Stimulated activated CD4-positive, alpha-beta T cell treated with anti-CD3 and anti-CD28 coated beads, TNF-alpha, amount 100 ng/mL, for 48 hours (primary cell): ENCODE data around the gene CMIP.

Experiments used
- DNase-seq, 3 donors: peaks; one replicate each; pipeline ENCODE4 v3.0.0-alpha.2; 2020; ENCODE audit warnings: low read depth in 3 of 3

CMIP gene

DNA sequence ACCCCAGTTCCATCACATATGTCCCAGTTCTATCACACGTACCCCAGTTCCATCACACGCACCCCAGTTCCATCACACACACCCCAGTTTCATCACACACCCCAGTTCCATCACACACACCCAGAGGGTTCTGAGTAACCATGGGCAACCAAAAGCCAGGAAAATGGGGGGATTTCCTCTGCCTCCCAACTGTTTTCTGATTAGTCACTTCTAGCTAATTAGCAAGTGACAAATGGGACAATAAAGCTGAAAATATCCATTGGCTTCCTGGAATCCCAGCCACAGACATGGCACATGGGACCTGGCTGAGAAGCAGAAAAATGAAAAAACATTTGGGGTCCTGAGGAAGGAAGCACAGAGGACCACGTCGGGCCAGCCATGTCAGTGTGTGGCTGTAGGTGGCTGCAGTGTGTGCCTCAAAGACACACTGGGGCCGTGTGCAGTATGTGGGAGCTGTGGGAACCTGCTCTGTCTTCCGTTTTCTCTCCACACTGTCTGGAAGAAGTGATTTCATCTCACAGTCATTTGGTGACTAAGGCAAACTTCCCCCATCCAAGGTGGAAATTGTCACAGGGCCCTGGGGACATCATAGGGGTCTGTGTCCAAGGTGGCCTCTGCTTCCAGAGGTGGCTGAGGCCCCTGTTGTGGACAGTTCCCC lies 106.7 kb downstream of the CMIP start:
- no peak for DNase-seq

DNA sequence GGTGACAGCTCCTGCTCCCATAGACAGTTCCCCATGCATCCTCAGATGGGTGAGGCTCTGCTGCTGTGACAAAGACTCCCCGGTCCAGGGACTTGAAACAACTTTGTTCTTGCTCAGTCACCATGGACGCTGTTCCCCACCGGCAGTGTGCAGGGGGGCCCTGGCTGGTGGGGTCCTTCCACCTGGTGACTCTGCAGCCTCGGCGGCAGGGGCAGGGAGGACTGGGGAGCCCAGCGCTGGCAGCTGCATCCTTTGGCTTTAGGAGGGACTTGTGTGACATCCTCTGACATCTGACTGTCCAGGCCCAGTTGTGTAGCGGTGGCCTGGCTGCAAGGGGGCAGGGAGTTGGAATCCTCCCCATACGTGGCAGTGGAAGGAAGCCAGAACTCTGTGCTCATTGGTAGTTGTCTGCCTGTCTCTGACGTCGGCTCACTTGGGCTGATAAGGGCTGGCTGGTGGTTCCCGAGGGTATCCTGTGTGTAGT lies 107.3 kb downstream of the CMIP start:
- DNase-seq: no peak

DNA sequence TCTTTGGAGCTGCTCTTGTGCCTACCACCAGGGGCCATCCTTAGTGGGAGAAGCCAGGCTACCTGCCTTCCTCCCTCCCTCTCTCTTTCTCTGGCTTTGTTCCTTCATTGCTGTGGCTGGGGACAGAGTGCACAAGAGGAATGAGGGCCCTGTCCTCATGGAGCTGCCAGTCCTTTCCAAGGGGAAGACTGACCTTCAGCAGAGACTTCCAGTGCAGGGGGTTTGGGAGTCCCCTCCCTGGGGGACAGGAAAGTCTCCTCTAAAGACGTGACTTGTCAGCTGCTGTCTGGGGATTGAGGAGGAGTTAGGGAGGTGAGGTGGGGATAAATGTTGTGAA lies 108.1 kb downstream of the CMIP start:
- no peak for DNase-seq

DNA sequence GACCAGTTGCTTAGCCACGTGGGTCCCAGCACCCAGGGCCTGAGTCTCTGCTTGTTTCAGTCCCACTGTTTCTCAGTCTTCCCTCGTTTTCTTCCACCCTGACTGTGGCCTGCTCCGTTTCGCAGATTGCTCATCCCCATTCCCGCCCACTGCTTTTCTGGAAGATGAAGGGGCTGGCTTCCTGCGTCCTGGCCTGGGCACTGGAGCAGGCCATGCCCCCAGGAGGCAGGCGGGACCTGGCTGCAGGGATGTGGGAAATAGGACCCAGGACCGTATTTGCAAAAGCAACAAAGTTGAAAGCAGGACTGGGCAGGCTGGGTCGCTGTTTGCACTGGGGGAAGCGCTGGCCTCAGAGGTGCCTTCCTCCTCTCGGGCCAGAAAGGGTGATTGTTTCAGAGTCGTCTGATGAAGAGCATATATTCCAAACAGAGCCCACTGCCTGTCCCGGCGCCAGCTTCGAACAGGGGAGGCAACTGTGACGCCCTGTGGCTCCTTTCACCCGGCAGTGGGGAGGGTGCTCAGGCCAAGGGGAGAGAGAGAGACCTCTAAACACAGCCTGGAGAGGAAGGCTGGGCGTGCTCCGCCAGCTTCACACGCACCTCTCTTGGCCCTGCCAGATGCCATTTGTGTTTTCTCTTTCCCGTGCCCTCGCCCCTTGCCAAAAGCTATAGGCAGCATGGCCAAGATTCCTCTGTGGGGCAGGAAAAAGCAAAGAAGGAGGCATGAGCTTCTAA lies 108.6 kb downstream of the CMIP start:
- no peak for DNase-seq

DNA sequence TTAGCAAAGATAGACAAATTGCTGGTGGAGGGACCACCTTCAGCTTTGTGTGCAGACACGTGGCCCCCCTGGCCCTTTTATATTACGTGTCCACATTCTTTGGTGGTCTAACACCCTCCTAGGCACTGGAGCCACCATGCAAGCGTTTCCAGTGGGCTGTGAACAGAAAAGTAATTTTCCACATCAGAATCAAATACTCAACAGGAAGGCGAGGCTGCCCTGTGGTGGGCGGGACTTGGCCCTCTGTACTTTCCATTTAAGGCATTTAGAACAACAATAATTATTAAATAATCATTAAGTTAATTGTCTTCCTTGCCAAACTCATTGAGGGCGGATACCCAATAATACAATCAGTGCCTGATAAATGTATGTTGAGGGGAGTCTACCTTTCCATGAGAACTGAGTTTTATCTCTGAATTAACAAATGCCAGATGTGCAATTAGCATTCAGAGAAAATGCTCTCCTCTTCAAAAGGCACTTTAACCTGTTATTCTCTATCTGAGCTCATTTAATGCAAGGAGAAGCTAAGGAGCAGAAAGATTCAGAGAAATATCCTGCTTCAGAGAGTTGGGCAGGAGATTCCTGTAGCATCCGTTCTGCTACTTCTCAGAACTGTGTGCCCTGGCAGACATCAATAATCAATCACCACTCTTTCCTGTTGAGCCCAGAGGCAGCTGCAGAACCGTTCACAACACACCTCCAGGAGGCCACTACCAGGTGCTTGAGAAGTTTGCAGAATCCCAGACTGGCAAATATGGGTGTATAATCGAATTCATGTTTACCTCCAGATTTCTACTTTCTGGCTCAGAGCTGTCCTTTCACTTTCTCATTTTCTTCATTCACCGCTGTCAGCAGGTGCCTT lies 109.4 kb downstream of the CMIP start:
- DNase-seq: no peak

DNA sequence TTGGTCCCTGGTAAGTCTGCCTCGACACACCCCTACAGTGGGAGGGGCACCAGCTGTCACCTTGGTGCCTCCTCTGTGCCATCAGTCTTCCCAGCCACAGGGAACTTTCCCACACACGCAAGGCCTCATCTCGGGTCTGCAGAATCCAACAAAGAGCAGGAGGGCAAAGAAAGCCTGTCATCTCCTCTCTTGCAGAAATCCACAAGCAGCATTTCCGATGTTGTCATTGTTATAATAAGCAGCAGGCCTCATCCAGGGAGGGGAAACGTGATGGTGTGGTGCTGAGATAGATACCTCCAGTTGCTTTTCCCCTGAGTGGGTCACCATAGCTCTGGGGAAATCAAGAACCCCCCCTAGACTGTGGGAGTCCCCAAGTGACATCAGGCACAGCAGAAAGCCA lies 110.4 kb downstream of the CMIP start:
- no peak for DNase-seq

DNA sequence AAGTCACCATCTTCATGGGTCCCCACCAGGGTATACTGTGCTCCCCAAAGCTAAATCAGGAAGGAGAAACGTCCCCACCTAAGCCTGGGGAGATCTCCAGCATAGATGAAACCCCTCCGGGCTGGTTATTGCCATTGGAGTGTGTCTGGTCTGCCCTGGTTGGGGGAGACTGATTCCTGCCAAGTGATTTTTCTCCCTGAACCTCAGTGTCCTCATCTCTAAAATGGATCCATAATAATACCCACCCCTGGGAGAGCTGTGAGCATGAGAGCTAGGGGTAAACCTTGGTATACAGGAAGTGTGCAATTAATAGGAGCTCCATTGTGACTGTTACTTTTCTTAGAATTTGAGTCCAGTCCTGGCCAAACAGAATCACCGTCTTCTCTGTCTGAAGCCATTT lies 111.1 kb downstream of the CMIP start:
- no peak for DNase-seq

DNA sequence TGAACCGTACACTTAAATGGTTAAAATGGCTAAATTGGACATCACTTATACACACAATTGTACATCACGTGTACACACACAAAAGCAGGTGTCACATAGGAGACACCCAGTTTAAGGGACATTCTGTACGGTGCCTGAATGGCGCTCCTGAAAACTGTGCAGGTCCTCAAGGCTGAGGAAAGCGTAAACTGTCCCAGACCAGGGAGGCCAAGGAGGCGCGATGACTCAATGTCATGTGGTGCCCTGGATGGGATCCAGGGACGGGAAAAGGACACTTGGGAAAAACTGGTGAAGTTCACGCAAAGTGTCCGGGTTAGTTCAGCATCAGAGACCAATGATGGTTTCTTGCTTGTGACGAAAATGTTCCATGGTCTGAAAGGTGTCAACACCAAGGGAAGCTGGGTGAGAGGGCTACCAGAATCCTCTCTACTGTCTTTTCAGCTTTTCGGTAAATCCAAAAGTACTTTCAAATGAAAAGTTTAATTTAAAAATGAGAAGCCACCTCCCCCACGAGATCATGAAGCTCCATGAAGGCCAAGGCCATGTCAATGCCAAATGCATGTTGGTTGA lies 112.2 kb downstream of the CMIP start:
- no peak for DNase-seq

DNA sequence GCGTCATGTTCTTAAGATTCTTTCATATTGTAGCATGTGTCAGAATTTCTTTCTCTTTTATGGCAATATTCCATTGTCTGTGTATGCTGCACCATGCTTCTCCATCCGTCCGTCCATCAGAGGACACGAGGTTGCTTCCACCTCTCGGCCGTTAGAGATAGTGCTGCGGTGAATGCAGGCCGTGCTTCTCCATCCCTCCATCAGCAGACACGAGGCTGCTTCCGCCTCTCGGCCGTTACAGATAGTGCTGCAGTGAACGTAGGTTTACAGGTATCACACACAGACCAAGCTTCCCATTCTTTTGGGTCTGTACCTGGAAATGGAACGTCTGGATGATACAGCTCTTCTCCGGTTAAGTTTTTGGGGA lies 113.5 kb downstream of the CMIP start:
- DNase-seq: no peak

DNA sequence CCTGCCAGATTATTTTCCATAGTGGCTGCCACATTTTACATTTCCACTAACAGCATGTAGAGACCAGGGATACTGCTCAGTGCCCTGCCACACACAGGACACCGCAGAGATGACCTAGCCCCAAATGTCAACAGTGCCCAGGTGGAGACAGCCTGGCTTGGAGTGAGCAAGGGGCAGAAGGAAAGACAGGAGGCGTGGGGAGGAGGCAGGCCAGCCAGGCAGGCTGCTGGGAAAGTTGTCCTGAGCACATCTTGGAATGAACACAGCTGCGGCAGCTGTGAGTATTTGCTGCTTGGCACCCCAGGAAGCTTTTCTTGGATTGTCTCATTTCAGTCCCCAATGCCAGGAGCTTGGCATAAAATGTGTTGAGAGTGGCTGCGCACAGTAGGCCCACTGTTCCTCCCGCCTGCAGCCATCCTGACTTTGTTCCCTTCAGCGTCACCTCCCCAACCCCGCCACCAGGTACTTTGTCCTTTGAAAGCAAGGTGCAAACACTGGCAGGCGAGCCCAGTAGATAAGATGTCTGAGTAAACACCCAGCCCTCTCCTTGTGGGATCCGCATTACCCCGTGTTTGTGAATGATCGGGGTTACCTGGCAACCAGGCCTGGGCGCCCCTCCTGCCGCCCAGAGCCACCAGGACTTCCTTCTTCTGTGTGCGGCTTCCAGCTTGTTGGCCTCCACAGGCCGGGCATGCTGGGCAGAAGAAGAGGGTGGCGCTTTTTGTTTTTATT lies 114.0 kb downstream of the CMIP start:
- DNase-seq: no peak

DNA sequence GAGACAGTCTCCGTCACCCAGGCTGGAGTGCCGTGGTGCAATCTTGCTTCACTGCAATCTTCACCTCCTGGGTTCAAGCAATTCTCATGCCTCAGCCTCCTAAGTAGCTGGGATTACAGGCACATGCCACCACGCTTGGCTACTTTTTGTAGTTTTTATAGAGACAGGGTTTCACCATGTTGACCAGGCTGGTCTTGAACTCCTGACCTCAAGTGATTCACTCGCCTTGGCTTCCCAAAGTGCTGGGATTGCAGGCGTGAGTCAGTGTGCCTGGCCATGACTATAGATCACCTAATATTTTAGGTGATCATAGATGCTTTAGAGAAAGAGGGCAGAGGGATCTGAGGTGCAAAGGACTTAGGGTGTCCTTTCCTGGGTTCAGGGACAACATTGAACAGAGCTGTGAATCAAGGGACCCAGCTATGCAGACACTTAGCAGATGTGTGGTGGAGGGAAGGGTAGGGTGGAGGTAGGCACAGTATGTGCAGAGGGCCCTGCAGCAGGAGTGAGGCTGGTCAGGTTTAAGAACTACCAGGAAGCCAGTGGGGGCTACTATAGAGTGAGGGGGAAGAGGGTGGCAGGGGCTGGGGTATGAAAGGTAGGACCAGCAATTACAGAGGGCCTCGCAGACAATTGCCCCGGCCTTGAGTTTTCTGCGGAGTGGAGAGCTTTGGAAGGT lies 116.5 kb downstream of the CMIP start:
- DNase-seq: no peak

DNA sequence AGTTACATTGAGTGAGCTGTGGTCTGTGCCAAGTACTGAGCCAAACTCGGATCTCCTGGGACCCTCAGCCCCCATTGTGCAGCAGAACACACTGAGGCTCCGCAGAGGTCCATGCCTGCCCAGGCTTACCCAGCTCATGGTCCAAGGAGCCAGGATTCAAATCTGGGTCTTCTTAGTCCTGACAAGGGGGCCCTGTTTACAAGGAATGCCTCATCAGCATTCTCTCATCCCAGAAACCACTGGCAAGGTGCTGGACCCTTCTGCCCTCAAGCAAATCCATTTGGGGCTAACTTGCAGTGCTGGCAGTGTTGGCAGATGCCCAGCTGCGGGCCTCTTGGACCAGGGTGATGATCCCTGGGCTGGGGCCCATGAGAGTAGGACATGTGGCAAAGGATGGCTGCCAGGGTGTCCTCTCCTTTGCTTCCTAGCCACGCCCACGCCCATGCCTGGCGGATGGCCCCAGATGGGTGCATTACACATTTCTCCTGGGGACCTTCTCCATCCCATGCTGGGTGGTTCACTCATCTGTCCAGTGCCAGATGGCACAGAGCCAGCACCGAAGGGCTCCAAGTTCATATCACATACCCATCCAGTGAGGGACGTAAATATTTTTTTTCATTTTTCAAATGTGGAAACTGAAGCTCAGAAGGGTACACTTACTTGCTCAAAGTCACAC lies 117.7 kb downstream of the CMIP start:
- no peak for DNase-seq

DNA sequence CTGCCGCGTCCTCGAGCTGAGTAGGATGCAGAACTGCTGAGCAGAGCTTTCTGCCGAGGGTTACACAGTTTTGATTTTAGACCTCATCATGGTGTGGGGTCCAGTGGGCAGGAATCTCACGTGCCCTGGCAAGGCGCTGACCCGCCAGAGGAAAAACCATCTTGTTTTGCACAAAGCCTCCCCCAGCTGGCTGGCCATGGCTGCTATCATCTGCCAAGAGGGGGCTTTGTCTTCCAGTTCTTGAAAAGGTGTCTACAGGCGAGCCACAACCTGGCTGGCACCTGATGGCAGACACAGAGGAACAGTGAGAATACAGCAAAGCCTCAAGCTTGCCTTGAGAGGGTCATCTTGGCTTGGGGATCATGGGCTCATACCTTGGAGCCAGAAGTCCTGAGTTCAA lies 118.3 kb downstream of the CMIP start:
- no peak for DNase-seq

DNA sequence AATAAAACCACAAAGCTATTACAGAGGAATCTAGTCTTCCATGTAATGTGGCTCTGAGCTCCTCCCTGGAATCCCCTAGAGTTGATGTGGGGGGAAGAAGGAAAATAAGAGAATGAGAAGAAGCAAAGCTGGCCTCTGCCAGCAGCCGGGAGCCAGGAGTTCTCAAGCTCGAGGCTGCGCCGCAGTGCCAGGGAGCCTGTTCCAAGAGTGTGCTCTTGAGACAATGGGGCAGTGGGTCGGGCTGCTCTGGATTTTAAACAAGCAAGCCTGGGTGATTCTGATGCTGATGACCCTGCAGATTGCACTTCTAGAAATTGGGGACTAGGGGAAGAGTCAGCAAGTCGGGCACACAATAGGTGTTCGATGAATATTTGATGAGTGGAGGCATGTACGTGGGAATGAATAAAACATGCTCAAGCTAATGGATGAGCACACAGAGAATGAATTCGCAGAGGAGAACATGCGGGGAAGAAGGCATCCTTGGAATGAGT lies 119.9 kb downstream of the CMIP start:
- DNase-seq: no peak

DNA sequence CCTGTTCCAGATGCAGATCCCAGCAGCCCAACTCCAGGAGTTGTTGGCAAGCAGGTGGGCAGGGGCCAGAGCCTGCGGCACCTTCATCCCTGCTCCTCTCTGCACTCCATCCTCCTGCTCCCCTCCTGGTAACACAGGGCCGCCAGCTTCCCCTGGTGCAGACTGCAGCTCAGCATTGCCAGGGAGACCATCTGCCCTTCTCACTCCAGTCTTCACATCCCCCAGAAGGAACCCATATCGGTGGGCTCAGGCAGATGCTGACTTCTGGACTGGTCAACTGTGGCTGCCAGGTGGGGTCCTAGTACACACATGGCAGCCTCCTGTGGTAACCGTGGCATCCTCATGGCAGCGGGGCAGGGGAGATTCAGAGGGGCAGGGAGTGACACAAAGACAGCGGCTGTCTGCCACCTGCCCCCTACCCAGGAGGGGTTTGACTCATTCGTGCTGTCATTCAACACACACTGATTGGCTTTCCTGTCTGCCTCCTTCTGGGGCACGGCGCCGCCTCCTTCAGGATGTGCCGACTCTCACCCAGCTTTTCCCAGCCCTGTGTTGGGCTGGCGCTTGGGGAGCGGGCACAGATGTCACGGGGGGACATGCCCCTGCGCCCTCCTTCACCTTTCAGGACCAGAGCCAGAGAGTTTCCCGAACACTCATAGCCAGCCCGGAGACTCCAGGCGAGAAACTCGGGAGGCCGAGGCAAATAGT lies 120.9 kb downstream of the CMIP start:
- no peak for DNase-seq

DNA sequence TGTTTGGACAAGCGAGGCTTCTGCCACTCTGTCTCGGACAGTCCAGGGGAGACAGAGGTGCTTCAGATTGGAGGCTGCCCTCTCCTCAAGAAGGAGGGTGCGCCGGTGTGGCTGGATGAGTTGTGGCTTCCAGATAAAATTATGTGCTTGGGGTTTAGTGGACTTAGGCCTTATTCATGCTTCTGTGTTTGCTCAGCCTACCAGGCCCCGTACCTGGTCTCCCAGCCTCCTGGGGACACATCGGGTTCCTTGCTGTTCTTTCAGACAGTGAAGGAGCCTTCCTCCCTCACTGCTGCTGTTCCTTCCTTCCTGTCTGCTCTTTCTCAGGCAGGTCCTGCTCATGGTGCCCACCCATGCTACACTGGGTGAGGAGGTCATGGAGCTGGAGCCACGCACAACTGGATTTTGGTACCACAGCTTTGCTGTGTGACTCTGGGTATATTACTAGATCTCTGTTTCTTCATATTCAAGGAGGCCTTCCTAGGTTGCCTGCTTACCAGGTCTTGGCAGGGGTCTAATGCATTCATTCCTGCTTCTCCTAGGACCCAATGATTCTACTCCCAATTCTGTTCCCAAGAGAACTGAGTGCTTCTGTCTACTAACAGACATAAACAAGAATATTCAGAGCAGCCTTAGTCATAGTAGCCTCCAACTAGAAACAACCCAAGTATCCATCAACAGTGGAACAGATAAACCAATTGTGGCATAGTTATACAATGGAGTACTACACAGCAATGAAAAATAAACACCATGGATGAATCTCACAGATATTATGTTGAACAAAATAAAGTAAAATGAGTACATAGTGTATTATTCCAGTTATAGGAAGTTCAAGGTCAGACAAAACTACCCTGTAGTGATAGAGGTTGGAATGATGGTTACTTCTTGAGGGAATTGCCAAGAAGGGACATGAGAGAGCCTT lies 121.7 kb downstream of the CMIP start:
- no peak for DNase-seq

DNA sequence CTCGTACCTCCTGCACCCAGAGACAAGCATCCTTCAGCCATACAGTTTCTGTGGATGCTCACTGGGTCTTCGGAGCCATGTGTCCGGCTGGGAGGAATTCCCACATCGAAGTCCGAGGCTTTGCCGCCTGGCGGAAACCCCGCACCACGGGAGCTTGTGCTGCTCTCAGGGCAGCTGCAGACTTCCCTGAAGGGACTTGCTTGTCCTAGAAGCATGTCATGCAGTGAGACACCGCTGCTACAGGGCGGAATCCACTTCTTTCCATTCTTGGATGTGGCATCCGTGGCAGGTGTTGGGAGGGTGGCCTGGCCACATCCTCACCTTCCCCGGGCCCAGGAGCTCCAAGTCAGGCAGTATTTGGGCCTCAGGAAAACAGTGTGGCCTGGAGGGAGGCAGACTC lies 122.5 kb downstream of the CMIP start:
- DNase-seq: no peak

DNA sequence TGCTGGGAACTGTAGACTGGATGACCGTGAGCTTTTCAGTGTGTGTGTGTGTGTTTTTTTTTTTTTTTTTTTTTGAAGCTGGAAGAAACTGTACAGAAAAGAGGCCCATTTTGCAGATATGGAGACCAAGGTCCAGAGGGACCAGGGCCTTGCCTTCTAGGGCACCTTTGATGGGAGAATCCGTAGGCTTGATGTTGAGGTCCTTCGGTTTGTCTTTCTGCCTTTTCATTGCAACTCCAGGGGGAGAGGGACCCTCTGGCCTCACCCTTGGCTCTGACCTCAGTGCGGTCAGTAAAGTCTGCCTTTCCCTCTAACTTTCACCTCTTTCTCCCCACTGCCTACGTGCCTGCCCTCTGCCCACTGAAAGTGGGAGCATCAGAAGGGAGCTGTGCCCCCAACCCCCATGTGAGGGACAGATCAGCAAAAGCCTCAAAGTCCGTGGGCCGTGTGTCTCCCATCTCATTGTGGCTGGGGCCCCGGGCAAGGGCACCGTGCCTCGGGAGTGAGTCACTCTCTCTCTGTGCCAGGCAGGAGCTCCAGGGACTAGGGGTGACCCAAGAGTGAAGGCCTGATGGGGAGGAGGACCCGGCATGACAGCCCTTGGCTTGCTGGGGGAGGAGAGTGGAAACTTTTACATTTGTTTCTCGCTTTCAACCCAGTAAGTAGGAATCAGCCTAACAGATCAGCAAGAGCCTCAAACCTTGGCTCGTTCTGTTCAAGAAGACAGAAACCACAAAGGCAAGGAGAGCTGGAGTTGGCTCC lies 123.6 kb downstream of the CMIP start:
- DNase-seq: peak; percentile 47 to 67 (median 60)
